GF-D8 (cell line): ENCODE data around the gene SPATA1.
"Not testable (repeated sequence)": the region's sequence is repeated elsewhere in the genome, so short reads cannot be mapped to it uniquely, and the experiment has no call there.

Experiments used
- DNase-seq: peaks from one replicate; lab custom pipeline; 2025; lab: John Stamatoyannopoulos, UW

The SPATA1 gene, protein sequence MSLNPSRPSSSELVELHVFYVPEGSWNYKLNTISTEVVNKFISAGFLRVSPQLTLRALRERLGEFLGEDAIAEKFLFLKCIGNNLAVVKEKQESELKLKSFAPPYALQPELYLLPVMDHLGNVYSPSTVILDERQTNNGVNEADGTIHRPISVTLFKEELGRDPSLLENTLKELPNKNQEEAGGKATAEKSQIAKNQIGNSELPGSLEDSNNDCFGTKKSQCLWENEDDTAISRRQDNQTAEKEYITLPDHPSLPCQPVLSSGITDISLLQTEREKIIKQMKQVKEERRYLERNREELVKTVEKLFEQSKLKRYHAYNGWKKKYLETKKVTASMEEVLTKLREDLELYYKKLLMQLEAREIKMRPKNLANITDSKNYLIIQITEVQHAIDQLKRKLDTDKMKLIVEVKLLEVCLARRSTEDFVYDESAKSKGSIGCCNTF

DNA sequence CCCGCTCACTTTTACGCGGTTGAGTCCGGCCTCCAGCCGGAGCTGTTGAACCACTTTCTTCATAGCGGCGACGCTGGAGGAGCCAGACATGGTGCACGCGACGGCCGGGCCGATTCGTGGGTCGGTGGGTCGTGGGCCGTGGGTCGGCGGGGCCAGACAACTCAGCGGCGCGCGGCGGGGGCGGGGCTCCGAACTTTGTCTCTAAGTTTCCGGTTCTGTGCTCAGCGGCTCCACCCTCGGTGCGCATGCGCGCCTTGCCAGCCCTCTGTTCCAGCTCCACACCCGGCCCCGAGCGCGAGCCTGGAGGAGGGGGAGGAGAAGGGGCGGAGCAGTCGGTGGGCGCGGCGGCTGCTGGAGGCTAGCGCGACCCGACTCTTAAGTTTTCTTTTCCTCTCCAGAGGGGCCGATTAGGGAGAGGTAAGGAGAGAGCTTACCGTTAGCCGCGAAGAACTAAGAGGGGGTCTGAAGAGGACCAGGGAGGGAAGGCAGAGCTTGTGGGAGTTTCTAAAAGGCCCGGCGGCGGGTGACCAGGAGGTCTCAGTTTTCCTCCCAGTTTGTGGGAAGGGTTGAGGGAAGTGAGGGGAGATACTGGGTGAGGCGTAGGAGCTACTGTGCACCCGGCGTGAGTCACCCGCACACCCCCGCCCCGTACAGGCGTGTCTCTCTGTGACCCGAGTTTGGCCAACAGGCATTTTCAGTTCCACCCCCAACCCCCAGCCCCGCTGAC lies at the start of gene SPATA1, which contains the start of gene GNG5:
SPATA1 (plus strand) TSS at position 385 of the 727 bp plus-strand sequence. CDS start 9,974 bp downstream, outside the sequence.
GNG5 (minus strand) TSS at position 580 of the 727 bp plus-strand sequence; CDS start at position 90, 490 bp downstream.
- DNase-seq = peak; percentile 87

DNA sequence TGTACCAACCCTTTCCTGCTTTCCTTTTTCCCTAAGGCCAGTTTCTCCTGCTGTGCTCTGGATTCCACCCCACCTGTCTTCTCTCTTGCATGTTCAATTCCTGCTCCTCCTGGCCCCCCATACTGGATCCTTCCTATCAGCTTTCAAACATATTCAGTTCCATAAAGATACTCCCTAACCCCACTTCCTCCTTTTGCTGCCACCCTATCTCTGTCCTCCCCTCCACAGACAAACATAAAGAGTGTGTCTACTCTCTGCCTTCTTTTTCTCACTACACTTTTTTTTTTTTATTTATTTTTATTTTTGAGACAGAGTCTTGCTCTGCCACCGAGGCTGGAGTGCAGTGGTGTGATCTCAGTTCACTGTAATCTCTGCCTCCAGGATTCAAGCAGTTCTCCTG lies 44.1 kb upstream of the SPATA1 start:
- no peak for DNase-seq

DNA sequence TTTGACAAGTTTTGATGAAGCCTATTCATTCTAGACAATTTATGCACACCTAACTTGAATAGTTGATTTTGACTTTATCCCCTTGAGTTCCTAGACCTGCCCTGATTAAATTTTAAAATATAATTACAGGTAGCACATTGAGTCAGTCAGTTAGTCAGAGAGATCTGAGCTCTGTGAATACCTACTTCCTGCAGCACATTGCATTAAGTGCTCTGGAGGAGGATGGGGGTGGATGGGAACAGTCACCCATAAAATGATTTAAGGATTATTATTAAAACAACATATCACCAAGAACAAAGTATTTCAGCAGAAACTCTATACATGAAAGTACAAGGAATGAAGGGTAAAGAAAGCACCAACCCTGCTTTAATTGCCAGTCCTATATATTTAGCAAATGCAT lies 38.9 kb upstream of the SPATA1 start:
- DNase-seq = no peak

DNA sequence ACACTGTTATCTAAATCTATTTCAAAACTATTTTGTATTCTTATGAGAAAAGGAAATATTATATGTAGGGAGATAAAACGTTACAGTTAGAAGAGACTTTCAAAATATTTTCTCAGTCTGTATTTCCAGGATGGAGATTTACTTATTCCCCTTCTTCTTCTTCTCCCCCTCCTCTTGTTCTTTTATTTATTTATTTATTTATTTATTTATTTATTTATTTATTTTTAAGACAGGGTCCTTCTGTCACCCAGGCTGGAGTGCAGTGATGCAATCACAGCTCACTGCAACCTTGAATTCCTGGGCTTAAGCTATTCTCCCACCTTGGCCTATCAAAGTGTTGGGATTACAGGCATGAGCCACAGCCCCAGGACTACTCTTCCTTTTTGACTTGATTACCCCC lies 30.0 kb upstream of the SPATA1 start:
- DNase-seq = no peak

DNA sequence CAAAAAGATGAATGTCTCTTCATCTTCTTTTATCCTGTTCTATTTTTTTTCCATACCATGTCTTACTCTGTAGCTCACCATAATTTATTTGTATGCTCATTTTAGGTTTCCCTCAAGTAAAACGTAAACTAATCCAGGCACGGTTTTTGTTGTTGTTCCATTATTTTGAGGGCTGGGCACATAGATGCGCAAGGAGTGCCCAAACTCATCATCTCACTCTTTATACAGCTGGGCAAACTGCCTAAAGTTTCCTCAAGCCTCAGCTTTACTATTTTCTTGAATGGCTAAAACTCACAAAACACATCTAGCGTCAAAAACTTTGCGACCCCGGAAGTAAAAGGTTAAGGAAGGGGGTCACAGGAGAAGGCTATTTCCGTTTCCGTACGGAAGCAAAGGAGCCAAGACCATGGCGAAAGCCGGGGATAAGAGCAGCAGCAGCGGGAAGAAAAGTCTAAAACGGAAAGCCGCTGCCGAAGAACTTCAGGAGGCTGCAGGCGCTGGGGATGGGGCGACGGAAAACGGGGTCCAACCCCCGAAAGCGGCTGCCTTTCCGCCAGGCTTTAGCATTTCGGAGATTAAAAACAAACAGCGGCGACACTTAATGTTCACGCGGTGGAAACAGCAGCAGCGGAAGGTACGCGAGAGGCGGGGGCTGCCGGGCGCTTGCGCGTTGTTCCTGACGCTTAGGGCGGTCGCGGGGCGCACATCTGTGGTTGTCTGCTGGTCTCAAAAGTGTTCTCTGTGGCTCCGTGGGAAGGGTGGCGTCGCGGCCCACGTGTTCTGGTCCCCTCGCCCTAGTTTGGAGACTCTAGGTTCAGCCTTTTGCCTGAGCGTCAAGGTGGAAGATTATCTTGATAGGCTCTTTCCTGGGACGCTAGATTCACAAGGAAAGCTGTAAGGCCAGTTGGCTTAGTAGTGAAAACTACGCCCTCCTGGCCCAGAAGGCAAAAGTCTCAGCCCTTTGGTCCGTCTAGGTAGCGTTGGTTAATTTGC lies 27.0 kb upstream of the SPATA1 start, which contains the start of gene RPF1:
RPF1 (plus strand) TSS at position 391 of the 993 bp plus-strand sequence; CDS start at position 407, 16 bp downstream.
- peak; percentile 67 for DNase-seq

DNA sequence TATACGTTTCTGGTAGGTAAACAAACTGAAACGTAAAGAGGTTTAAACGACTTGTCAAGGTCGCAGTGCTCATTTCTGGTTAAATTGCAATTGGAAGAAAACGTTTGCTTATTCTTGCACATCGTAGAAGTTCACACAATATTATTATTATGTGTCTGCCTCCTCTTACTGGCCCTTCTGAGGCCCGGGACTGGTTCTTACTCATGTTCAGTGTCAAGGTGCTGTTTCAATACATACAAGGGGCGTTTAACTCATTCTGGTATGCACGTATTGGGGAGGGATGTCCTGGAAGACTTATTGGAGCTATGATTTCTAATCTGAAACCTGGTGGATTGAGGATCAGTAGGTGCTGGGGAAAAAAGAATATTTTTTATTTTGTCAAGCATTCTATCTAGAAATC lies 26.2 kb upstream of the SPATA1 start:
- DNase-seq = no peak

DNA sequence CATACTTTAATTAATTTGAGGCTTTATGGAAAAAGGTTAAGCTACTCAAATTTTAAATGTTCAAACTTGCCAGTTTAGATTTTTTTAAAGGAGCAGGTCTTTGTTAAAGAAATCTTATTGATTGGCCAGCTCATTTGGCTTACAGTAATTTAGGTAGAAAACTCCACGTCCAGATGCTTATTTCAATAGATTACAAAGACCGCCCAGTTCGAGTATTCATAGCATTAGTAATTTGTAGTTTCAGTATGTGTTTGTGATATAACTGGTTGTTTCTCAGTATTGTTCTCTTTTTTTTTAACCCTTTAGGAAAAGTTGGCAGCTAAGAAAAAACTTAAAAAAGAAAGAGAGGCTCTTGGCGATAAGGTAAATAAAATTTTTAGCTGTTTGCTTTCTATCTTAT lies 25.5 kb upstream of the SPATA1 start:
- DNase-seq = no peak

DNA sequence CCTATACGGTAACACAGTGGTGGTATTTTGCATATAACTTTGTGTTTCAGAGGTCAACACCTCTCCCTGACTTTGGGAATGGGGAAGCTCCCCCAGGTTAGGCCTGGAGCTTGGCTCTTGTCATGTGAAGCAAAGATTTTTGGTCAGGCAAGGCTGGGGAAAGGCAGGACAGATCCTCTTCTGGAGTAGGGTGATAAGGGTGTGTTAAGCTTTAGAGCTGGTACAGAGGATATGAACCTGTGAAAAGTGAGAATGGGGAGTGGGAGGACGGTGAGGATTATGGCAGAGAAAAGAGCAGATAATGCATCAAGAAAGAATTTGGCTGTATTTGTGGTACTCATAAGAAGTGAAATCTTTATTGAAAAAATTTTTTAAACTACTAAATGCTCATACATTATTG lies 24.9 kb upstream of the SPATA1 start:
- DNase-seq = no peak

DNA sequence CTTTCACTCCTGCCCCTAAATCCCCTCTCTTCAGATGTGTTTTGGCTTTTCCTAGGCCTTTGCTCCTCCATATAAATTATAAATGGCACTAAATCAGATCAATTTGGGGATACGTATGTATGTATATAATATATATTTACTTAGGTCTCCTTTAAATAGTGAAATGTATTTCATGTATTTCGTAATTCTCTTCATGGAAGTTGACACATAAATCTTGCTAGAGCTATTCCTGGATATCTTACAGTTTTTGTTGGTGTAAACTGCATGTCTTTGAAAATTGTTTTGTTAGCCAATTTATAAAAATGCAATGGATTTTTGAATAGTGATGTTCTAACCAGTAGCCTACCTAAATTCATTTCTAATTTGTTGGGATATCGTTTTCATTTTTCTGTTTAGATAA lies 18.1 kb upstream of the SPATA1 start:
- no peak for DNase-seq

DNA sequence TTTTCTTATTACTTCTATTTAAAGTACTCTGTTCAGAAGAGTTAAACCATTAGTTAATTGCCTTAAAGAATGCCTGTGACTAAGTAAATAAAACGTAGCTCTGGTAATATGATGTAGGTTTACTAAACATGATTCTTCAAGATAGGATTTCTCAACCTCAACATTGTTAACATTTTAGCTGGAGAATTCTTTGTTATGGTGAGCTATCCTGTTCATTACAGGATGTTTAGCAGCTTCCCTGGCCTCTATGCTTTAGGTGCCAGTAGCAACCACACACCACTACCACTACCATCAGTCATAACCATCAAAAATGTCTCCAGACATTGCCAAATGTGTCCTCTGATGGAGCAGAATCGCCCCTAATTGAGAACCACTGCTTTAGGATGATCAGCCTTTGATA lies 16.4 kb upstream of the SPATA1 start:
- no peak for DNase-seq

DNA sequence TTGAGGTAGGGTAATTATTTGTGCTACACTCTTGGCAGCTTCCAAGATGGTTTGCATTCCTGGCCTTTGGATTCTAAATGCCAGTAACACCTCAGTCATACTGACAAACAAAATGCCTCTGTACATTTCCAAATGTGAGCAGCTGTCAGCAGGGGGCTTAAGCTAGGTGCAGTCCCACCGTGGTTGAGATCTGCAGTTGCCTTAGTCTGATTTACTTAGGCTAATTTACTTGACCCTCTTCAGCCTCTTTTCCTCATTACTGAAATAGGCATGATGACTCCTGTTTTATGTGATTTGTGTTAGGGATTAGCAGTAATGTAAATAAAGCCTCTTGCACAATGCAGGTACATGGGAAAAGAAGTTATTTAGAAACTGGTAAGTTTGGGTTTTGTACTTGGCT lies 13.5 kb upstream of the SPATA1 start:
- no peak for DNase-seq

DNA sequence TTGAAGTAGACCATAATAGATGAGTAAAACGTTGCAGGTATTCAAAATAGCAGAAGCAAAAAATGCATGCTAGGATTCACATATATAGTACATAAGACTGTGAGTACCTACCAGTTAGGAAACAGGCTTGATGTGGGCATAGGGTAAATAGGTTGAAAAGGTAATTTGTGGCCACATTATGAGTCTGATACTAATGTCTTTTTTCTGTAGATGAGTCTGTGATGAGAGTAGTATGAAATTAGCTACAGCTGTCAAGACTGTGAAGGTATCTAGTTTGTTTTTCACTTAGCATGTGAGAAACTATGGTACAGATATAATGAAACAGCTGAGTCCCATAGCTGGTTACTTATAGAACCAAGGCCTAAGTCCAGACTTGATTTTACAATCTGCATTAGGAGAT lies 12.4 kb upstream of the SPATA1 start:
- DNase-seq = no peak

DNA sequence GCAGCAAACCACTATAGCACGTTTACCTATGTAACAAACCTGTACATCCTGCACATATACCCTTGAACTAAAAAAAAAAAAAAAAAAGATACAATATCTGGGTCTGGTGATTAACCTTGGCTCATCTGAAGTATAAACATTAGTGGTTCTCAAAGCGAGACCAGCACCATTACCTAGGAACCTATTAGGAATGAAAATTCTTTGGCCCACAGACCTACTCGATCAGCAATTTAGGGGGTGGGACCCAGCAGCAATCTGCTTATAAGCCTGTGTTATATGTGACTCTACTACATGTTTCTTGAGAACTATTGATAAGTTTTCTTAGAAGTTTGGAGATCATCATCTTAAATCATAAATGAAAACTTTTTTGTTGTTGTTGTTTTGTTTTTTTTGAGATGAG lies 9.7 kb upstream of the SPATA1 start:
- DNase-seq = no peak

DNA sequence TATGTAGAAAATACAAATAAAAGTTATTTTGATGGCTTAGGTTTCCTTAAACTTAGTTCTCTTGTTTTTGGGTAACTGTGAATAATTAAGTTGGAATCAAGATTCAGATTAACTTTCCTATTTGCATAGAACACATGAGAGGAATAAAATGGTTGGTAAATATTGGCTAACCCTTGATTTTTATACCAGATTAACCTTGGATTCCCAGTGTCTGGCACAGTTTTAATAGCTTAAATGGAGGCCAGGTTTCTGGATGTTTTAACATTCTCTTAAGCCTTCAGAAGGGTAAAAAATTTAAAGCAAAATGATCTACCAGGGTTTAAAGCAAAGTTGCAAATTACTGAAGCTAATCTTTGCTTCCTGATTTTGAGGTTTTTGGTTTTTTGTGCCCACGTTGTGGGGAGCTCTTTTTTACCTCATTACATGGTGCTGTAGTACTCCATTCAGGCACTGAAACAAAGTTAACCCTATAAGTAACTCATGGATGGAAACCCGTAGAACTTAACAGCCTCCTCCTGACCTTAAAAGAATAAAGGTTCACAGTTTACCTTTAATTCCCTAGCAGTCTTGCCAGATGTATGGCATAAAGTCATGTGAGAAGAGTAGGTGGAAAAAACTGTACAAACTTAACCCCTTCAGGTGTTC lies 8.4 kb upstream of the SPATA1 start:
- DNase-seq = no peak

DNA sequence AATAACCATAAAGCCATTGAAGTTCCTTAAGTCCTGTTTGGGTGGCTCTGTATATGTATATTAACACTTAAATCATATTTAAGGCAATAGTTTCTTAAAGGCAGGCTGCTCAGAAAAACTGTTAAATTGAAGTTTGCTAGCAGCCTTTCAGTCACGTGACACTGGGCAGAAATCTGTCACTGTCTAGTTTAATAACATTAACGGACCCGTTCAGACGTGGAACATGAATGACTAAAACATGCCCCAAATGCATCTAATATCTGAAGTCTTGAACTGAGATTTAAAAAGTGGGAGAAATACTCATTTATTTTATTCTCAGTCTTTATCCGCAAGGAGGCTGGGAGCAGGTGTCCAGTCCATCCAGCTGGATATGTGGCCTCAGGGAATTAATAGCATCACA lies 3.3 kb upstream of the SPATA1 start:
- DNase-seq = no peak

DNA sequence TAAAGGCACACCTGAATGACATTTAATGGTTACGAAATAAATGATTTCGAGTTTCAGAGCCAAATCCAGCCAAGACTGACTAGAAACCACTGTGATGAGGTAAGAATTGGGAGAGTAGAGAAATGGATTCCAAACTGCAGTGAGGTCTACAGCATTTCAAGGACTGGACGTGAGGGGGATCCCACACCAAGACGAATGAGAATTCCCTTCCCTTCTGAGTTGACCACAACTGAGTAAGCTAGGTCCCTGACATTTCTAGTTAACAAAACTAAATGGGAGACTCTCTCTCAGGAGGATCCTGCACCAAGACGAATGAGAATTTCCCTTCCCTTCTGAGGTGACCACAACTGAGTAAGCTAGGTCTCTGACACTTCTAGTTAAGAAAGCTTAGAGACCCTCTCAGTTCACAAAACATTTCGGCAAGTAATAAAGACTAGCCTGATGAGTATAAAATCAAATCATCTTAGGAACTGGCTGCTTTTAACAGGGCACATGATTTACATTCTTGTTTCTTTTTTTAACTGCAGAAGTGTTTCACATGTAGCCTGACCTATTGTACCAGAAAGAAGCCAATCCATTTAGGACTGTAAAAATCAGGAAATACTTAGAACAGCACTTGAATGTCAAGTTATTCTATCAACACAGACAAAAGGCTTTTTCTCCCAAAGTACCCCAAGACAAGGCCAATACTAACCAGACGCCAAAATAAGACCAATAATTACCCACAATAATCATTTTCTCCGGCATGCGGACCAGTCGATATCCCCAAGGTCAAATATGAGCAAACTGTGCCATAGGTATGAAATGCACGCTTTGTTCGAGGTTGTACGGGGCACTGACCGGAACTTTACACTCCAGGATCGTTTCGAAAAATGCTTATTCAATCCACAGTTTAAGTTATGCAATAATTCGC lies 1.4 kb upstream of the SPATA1 start:
- no peak for DNase-seq

DNA sequence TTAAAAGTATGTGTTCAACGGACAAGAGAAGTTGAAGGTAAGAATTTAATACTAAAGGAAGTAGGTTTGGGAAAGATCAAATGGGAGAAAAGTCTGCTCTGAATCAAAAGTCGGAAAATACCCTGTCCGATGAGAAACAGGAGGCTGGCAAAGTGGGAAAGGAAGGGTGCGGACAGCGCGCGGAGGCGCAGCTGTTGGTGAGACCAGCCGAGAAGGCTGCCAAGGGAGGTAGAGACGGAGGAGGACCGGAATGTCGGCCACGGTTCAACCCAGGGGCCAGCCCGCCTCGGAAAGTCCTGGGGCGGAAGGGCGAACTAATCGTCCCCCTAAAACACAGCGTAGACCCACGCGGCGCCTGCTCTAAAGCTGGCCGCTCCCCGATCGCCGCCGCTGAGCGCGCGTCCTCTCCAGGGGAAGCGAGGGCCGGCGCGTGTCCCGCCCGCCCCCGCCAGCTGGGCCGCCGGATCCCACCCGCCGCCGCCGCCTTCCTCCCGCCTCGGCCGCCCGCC lies 639 bp upstream of the SPATA1 start:
- DNase-seq = peak; percentile 40

DNA sequence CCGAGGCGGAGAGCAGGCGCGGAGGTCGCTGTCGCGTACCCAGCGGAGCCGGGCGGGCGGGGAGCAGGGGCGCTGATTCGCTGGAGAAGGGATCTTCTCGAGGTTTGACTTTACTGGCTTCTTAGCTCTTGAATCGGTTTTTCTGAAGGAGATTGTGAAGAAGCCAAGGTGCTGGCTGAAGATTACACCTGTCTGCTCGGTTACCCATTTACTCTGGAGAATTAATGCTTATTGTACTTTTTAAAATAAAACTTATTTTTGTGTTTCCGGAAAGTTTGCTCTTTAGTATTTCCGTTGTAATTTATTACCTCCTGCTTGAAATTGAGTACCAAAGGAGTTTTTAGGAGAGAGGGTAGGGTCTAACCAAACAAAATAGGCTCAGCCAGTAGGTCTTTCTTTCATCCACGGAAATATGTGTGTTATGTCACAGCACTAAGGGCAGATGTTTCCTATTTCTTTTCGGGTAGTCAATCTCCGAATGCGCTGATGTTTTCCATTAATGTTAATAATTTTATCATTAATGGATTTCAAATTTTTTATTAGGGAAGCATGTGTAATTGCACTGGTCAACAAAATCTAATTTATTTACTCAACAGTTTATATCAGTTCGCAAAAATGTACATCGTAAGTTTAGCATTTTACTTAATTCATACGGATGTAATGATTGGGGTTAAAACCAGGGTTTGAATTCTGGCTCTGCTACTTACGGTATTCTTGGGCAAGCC lies 705 bp downstream of the SPATA1 start:
- DNase-seq = peak; percentile 27

DNA sequence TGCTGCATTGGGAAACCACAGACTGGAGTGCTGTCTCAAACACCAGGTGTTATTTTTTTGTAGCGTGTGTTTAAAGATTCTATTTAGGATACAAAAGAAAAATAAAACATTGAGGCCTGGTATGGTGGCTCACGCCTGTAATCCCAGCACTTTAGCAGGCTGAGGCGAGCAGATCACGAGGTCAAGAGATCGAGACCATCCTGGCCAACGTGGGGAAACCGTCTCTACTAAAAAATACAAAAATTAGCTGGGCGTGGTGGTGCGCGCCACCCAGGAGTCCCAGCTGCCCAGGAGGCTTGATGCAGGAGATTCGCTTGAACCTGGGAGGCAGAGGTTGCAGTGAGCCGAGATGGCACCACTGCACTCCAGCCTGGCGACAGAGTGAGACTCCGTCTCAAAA lies 1.7 kb downstream of the SPATA1 start:
- not testable (repeated sequence) for DNase-seq
